NCI-H526 treated with DMSO at 0.1 percent for 48 hours (cell line): ENCODE measurements around the gene DSCAML1.

Experiments
- DNase-seq: peaks from one replicate; lab custom pipeline; 2025; lab: John Stamatoyannopoulos, UW

Gene DSCAML1

GRCh38 chr11:117663821-117664220, 133.2 kb downstream of the DSCAML1 start:
- DNase-seq = peak; percentile 68

GRCh38 chr11:117663414-117663813, 133.6 kb downstream of the DSCAML1 start:
- DNase-seq = peak; percentile 69

- DNase-seq = no peak
These were observed 134.2 kb downstream of the DSCAML1 start for GRCh38 chr11:117662671-117663269.

- no peak for DNase-seq
These were observed 134.8 kb downstream of the DSCAML1 start for GRCh38 chr11:117662255-117662654.

- no peak for DNase-seq
These were observed 138.2 kb downstream of the DSCAML1 start for GRCh38 chr11:117658809-117659208.

- no peak for DNase-seq
These were observed 139.2 kb downstream of the DSCAML1 start for GRCh38 chr11:117657794-117658193.

GRCh38 chr11:117654281-117655255, 142.4 kb downstream of the DSCAML1 start:
- no peak for DNase-seq

GRCh38 chr11:117652521-117652920, 144.5 kb downstream of the DSCAML1 start:
- DNase-seq = no peak

GRCh38 chr11:117649296-117650055, 147.5 kb downstream of the DSCAML1 start:
- no peak for DNase-seq

- no peak for DNase-seq
These were observed 149.1 kb downstream of the DSCAML1 start for GRCh38 chr11:117647872-117648271.

GRCh38 chr11:117647207-117647606, 149.8 kb downstream of the DSCAML1 start:
- no peak for DNase-seq

GRCh38 chr11:117646411-117646810, 150.6 kb downstream of the DSCAML1 start:
- no peak for DNase-seq

GRCh38 chr11:117644403-117645155, 152.4 kb downstream of the DSCAML1 start:
- no peak for DNase-seq

- no peak for DNase-seq
These were observed 153.3 kb downstream of the DSCAML1 start for GRCh38 chr11:117643606-117644300.

- no peak for DNase-seq
These were observed 154.2 kb downstream of the DSCAML1 start for GRCh38 chr11:117642835-117643234.

- no peak for DNase-seq
These were observed 154.6 kb downstream of the DSCAML1 start for GRCh38 chr11:117642396-117642795.

GRCh38 chr11:117641008-117641915, 155.8 kb downstream of the DSCAML1 start:
- DNase-seq = no peak

- DNase-seq = no peak
These were observed 157.0 kb downstream of the DSCAML1 start for GRCh38 chr11:117640041-117640440.

- no peak for DNase-seq
These were observed 157.4 kb downstream of the DSCAML1 start for GRCh38 chr11:117639601-117640000.

- DNase-seq = no peak
These were observed 158.0 kb downstream of the DSCAML1 start for GRCh38 chr11:117638911-117639543.
